Activated T-cell treated with anti-CD3 and anti-CD28 coated beads for 4 hours (primary cell): Measurements from ENCODE around the gene TMEM53.
A peak's percentile ranks its signal among the peaks of the same experiment; 100 is the strongest.
"Not testable (repeated sequence)": the region's sequence is repeated elsewhere in the genome, so short reads cannot be mapped to it uniquely, and the experiment has no call there.

Experiments used
- DNase-seq: peaks from one replicate; pipeline ENCODE4 v3.0.0-alpha.2; 2020

The TMEM53 gene

DNA sequence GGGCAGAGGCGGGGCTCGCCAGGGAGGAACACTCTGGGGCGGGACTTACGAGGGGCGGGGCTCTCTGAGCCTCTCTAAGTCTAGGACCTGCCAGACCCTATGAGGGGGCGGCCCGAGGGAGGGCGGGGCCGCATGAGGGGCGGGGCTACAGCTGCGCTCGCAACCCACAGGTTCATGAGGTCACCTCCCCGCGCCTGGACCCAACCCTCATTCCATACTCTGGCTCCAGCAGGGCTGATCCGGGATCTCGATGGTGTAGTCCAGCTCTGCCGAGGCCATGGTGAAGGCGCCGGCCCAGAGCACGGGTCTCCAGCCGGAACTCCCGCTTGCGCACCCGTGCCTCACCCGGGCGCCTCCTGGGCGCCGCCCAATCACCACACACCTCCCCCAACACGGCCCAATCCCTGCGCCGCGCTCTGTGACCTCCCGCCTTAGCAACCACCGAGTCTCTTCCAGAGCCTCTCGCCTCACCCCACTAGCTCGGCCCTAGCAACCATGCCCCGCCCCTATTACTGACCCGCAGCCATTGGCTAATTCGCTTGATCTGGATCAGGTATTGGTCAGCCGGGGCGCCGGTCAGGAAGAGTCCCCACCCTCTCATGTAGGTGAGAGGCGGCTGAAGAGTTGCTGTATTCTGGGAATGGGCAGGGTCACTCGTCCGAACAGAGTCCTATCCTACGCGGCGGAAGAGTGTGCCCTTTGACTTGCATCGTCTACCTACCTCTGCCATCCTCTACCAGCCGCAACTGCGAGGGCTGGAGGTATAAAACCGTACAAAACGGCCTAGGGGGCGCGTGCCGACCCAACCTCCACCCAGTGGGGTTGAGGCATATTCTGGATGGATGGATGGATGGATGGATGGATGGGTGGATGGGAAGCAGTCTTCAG lies at the start of gene TMEM53, which contains the start of gene ARMH1:
TMEM53 (minus strand) TSS at position 369 of the 888 bp plus-strand sequence; CDS start at position 279, 90 bp downstream.
ARMH1 (plus strand) TSS at position 602 of the 888 bp plus-strand sequence. CDS start 14,984 bp downstream, outside the sequence.
- peak; percentile 92 for DNase-seq

GRCh38 chr1:44723496-44724295 lies 49.4 kb upstream of the TMEM53 start:
- peak; percentile 26 for DNase-seq

GRCh38 chr1:44723064-44723463 lies 48.8 kb upstream of the TMEM53 start:
- DNase-seq = no peak

- peak; percentile 62 for DNase-seq
Measured at GRCh38 chr1:44721485-44722361, 47.4 kb upstream of the TMEM53 start.

- DNase-seq = no peak
Measured at GRCh38 chr1:44720281-44720680, 46.0 kb upstream of the TMEM53 start.

DNA sequence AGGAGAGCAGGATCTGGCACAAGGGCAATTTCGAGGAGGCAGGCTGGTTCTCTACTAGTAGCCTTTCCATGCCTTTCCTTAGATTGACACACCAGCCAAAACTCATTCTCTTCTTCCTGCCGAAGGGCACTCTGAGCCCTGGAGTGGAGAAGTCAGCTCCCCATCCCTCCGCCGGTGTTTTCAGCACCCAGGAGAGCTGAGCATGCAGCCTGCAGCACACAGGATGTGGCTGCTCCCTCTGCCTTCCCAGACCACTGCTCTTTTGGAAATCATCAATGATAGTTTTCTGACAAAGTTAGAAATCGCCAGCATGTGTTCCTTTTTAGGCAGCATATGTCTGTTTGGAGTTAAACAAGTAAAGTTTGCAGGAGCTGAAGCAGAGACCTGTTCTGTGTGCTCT lies 45.0 kb upstream of the TMEM53 start:
- DNase-seq = no peak

DNA sequence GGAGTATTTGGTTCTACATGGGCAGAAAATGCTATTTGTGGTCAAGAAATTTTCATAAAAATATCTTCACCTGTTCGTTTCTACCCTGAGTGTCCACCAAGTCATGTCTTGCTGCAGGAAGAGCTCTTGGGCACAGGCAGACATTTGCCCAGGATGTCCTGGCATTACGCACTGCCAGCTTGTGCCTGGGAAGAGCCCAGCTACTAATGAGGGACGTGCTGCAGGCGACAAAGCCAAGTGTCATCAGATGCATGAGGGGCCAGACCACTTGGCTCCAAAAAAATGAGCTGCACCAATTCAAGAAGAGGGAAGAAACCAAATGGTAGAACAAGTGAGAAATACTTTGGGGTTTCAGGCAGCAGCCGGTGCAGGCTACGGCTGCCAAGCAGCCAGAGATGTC lies 43.8 kb upstream of the TMEM53 start:
- DNase-seq = no peak

GRCh38 chr1:44717653-44718052 lies 43.4 kb upstream of the TMEM53 start:
- DNase-seq = no peak

- no peak for DNase-seq
Measured at GRCh38 chr1:44717156-44717555, 42.9 kb upstream of the TMEM53 start.

GRCh38 chr1:44714944-44715571 lies 40.8 kb upstream of the TMEM53 start:
- DNase-seq = peak; percentile 54

GRCh38 chr1:44714532-44714931 lies 40.3 kb upstream of the TMEM53 start:
- DNase-seq = no peak

- no peak for DNase-seq
Measured at GRCh38 chr1:44713321-44713781, 39.1 kb upstream of the TMEM53 start.

DNA sequence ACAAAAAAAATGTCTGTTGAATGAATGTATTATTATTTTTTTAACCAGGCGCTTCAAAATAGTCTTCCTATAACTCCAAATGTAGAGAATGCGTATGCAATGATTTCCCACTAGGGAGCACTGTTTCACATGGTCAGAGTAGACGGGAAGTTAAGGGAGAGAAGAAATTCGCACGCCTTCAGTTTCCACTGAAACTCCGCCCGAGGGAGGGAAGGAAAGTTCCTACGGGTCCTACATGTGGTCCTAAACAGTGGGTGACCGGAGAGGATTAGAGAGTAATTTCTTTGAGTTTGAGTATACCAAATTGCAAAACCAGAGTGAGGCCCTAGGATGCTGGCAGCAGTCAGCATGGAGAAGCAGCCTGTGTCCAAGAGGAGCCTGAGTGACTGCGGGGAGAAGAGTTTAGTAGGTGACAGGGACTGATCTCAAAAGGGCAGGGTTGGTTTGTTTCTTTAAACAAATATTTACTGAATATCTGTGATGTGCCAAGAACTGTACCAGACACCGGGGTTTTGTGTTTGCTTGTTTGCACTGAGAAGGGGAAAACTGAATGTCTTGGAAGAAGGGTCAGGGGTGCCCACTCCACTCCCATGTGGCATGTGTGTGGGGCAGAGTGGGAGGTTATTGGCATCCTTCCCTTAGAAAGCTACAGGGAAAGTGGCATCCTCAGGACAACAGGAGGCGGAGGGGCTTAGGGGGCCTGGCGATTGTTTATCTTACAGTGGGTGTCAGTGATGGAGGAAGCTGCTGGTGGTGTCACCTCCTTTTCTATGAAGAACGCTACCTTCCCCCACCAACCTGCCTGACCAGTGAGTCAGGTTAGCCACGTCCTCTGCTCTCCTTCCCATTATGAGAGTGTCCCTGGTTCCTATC lies 33.9 kb upstream of the TMEM53 start:
- DNase-seq = no peak

DNA sequence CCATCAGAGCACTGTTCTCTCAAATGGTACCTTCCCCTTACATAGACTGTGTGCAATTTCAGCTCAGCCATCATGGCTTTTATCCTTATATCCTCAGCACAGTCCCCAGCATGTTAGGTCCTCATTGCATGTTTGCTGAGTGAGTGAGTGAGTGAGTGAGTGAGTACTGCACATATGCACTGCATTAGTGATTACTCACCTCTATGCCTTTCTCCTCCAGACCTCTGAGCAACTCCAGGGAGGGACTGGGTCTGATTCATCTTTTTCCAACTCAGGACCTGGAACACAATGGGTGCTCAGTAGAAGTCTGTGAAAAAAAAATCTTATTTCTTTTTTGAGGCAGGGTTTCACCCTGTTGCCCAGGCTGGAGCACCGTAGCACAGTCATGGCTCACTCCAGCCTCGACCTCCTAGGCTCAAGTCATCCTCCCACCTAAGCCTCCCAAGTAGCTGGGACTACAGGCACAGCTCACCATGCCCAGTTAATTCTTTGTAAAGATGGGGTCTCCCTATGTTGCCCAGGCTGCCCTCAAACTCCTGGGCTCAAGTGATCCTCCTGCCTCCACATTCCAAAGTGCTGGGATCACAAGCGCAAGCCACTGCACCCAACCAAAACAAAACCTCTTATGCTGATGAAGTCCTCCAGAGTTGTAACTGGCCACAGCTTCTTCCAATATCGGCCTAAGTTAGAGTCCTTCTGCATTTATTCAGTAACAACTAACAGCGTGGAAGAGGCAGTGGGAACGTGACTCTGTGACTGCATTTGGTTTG lies 33.0 kb upstream of the TMEM53 start:
- DNase-seq = no peak

DNA sequence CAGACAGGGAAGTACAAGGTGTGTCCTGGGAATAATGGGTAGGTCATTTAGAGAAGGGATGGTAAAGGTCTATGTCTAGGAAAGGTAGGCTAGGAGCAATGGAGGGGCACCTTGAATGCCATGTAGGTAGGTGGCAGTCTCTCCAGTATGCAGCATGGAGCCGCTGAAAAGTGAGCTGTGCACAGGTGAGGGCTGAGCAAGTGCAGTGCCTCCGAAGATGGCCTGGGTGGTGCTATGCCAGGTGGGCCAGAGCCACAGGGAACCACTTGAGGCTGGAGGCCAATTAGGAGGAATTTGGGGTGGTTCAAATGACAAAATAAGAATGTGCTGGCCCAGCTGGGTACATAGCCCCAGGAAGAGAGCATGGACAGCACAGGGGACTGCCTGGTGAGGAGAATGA lies 31.7 kb upstream of the TMEM53 start:
- DNase-seq = no peak

- no peak for DNase-seq
Measured at GRCh38 chr1:44705470-44705869, 31.2 kb upstream of the TMEM53 start.

DNA sequence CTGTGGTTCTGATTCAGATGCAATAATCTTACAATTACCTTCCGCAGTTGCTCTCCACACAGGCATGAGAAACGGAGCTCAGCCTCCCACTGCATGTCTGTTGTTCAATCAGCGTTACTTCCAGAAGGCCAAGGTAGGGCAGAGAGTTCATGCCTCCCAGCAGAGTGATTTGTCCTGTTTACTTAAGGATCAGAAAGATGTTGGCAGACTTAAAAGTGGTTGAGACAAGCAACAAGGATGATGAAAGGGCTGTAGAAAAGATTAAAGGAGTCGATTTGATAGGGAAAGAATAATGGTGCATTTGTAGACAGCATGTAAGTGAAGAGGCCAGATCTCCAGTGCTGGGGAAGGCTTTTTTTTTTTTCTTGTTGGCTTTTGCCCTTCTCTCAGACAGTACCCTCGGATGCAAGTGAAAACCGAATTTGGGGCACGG lies 26.9 kb upstream of the TMEM53 start:
- no peak for DNase-seq

GRCh38 chr1:44700573-44700972 lies 26.3 kb upstream of the TMEM53 start:
- DNase-seq = no peak

- not testable (repeated sequence) for DNase-seq
Measured at GRCh38 chr1:44699375-44699774, 25.1 kb upstream of the TMEM53 start.

GRCh38 chr1:44698138-44698537 lies 23.9 kb upstream of the TMEM53 start:
- no peak for DNase-seq
